Measurements from ENCODE around the gene GAGE12J.
"Not testable (repeated sequence)": the region's sequence is repeated elsewhere in the genome, so short reads cannot be mapped to it uniquely, and the experiment has no call there.

The GAGE12J gene, protein sequence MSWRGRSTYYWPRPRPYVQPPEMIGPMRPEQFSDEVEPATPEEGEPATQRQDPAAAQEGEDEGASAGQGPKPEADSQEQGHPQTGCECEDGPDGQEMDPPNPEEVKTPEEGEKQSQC

GRCh38 chrX:49321737-49322136, at the start of gene GAGE12J:
GAGE12J (plus strand) TSS chrX:49322037; CDS start chrX:49323194, 1,157 bp downstream.
- DNase-seq, result not testable (repeated sequence)

DNA sequence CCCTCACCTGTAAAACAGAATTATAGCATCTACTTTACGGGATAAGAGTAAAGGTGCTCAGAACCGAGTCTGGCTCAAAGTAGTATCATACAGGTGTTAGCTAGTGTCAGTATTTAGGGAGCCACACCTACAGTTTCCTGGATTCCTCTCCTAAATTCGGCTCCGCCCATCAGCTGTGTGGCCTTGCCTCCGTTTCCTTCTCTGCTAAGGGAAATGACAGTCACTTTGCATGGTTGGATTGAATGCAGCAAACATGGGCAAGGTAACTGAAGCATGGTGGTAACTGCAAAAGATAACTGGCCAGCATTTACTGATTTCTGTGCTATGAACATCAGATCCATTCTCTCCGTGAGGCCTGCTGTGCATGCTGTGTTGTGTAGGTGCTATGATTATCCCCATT, 49.4 kb upstream of the GAGE12J start:
- DNase-seq, result no peak

GRCh38 chrX:49273181-49273727, 48.6 kb upstream of the GAGE12J start:
- no peak for DNase-seq

- no peak for DNase-seq
These were observed 45.6 kb upstream of the GAGE12J start for GRCh38 chrX:49276207-49276606.

DNA sequence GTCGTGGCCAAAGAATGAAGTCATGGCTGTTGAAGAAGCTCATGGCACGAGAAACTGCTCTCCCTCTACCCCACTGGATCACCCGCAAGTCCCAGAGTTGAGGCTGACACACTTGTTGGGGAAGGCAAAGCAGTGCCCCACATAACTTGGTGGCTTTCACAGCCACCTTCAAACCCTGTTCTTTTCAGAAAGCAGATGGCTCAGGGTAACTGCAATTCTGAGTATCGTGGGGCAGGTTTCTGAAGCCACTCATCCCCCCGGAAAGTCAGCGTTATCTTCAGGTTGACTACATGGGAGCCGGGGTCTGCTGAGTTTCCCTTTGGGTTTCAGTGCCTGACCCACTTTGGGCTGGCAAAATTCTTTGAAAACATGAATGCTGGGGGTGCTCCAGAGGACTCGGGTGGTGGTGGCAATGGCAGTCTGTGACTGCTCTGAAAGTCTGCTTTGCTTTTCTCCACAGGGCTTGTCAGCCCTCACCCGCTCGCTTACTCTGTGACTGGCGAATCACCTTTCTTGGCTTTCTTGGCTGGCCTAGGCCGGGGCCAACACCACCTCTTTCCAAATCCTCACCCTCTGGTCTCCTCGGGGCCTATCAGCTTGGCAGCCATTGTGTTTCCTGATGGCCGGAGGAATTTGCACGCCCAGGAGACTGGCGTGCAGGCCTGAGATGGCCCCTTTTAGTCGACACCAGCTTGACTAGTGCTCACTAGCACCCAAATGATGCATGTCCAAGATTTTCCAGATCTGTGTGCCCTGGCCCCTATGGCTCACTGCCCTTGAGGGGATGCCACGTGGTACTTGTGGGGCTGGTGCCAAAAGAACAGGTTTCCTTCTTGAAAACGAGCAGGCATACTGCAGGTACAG, 44.9 kb upstream of the GAGE12J start:
- peak; percentile 72 for DNase-seq

DNA sequence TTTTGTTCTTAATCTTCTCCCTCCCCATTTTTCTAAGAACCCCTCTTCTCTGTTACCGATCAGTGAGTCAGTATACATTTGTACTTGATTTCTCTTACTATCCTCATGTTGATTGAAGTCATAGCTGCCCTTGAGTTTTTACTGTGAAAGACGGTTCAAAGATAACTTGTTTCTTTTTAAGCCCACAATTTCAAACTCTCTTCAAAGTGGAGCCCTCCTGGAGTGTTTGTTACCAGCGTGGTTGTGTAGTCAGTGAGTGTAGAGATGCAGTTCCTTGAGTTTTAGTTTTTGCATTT, 44.4 kb upstream of the GAGE12J start:
- no peak for DNase-seq

DNA sequence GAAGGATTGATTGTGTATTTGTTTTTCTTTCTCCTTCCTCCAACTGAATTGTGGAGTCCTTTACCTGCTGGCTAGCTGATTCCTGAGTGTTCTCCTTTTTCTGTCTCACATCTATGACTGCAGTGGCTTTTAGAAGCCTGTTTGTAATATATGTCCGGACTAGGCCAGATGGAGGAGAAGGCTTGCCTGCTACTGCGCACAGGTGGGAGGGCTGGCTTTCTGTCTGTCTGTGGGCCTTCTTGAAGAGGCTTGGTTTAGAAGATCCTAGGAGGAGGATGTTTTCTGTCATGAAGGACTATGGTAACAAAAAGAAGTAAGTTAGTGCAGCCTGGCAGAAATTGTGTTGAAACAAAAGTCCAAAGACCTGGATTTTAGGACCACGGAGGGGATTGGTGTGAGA, 43.8 kb upstream of the GAGE12J start:
- peak; percentile 57 for DNase-seq

- no peak for DNase-seq
These were observed 39.2 kb upstream of the GAGE12J start for GRCh38 chrX:49282647-49283011.

GRCh38 chrX:49284212-49284611, 37.6 kb upstream of the GAGE12J start:
- DNase-seq, result no peak

DNA sequence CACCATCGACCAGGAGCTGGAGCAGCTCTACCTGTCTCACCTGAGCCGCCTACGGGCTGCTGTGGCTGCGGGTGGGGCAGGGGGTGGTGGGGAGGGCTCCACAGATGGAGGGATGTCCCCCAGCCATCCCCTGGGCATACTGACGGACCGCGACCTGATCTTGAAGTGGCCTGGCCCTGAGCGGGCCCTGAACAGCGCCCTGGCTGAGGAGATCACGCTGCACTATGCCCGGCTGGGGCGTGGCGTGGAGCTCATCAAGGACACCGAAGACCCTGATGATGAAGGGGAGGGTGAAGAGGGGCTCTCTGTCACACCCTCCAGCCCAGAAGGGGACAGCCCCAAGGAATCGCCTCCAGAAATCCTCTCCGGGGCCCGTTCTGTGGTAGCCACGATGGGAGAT, 35.7 kb upstream of the GAGE12J start:
- DNase-seq, result no peak

DNA sequence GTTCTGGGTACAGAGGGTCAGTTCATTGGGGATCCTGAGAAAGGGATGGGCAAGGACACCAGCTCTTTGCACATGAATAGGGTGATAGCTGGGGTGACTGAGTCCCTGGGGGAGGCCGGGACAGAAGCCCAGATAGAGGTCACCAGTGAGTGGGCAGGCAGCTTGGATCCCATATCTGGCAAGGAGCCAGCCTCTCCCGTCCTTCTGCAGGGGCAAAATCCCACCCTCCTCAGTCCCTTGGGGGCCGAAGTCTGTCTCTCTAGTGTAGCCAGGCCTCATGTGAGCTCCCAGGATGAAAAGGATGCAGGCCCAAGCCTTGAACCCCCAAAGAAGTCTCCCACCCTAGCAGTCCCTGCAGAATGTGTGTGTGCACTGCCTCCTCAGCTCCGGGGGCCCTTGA, 35.3 kb upstream of the GAGE12J start:
- DNase-seq, result no peak

- no peak for DNase-seq
These were observed 34.2 kb upstream of the GAGE12J start for GRCh38 chrX:49287665-49288064.

DNA sequence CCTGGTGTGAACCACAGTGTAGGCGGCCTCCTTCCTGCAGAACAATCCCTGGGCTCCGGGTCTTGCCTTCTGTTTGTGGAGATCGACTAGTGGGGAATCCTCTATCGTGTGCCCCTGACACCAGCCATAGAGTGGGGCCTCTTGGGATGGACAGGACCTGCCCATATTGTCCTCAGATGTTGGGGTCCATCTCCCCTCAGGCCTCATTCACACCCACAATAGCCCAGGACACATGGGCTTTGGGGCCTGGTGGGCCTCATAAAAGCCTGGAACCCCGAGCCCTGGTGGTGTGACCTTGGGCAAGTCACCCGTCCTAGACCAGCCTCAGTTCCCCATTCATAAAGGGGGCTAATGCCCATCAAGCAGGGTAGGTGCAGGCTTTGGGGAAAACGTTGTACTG, 31.6 kb upstream of the GAGE12J start:
- DNase-seq, result no peak

DNA sequence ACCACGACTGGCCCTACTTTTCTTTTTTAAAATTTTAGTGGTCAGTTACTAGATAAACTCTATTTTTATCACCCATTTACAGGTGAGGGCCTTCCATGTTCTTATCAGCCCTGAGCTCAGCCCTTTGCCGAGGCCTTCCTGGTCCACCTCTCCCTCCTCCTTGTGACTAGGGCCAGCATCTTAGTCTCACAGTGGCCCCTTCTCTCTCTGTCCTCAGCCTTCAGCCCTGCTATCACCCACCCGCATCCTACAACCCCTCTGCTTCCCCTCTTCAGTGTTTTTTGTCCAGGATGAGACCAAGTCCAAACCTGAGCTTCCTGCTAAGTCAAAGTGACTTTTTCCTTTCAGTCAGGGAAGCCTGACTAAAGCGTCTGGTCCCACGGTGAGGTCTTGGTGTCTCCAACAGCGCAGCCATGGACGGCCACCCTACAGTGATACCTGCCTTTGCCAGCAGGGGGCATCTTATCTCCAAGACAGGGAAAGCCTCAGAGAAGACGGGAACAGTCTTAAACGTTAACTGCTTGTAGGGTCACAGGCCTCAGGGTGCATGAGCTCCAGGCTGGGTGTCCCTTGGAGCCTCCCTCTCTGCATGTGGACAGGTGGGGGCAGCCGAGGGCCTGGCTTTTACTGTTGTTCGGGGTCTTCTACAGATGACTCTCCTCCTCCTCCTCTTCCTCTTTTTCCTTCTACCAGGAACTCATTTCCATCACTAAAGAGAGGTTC, 30.1 kb upstream of the GAGE12J start:
- DNase-seq, result peak; percentile 90

GRCh38 chrX:49292400-49293362, 29.2 kb upstream of the GAGE12J start:
- no peak for DNase-seq

DNA sequence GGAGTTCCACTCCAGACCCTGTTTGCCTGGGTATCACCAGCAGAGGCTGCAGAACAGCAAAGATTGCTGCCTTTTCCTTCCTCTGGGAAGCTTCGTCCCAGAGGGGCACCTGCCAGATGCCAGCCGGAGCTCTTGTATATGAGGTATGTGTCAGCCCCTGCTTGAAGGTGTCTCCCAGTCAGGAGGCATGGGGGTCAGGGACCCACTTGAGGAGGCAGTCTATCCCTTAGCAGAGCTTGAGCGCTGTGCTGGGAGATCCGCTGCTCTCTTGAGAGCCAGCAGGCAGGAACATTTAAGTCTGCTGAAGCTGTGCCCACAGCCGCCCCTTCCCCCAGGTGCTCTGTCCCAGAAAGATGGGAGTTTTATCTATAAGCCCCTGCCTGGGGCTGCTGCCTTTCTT, 22.5 kb upstream of the GAGE12J start:
- not testable (repeated sequence) for DNase-seq

GRCh38 chrX:49300703-49301102, 21.1 kb upstream of the GAGE12J start:
- DNase-seq, result no peak

DNA sequence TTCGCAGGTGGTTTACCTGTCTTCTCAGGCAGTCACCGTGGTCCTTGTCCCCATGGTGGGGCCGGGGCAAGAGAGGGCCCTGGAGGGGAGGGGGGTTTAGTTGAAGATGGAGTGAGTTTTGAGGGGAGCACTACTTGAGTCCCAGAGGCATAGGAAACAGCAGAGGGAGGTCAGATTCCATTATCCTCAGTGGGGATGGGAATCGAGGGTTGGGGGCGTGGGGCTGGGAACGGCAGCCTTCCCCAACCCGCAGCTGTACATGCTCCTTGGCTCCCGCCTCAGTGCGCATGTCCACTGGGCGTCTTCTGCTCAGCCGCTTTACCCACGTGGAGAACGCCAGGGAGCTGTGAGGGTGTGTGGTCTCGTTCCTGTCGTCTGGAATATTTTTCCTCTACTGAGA, 18.5 kb upstream of the GAGE12J start, which contains the start of gene GAGE10:
Gene GAGE10 (plus strand): TSS at position 301 of the 400 bp plus-strand sequence. CDS start 1,214 bp downstream, outside the sequence.
- no peak for DNase-seq

- not testable (repeated sequence) for DNase-seq
These were observed 14.1 kb upstream of the GAGE12J start for GRCh38 chrX:49307775-49308174.

GRCh38 chrX:49308604-49309269, 13.1 kb upstream of the GAGE12J start:
- no peak for DNase-seq

DNA sequence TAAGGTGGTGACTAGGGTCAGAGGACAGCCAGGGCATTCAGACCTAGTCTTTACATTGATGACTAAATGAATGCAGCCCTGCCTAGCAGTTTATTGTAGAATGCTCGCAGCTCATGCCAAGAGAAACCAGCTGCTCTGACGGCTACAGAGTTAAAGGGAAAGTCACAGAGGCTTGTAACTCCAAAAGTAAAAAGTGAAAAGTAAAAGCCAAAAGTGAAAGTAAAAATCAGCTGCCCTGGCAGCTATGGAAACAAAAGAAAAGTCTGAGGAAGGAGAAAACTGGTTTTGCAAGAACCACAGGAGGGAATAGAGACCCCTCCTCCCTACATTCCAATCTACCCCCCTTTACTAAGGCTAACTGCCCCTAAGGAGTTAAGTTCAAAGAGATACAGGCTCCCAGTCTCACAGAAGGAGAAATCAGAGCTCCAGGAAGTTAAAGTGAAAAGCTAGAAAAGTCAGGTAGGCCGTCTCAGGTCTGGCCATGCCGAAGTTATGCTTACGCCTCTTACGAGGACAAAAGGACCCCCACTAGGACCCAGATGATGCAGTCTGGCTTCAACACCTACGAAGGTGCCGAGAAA, 12.3 kb upstream of the GAGE12J start:
- DNase-seq, result no peak

GRCh38 chrX:49310371-49310770, 11.5 kb upstream of the GAGE12J start:
- DNase-seq, result no peak
